Gastroesophageal sphincter (tissue), 4 donors: ENCODE measurements around the gene EPG5. TPM values are rescaled to one million over a fixed set of nuclear protein-coding genes. Genes with fewer than 3 reads are reported as not detected.

Experiments
- ATAC-seq: fragments of 150-250 bp; one replicate; pipeline ENCODE4 v1.9.1; 2016; ENCODE audit warnings: mild to moderate bottlenecking, moderate library complexity
- H3K27ac ChIP-seq, 4 donors: fragments of 200-600 bp; sonication (generic) in 3 of 4; 1 replicate in 3 of 4; 2 replicates in 1 of 4; pipeline ENCODE4 v1.5.1; 2016 to 2019
- H3K27me3 ChIP-seq: fragments of 200-600 bp; sonication (generic); one replicate; pipeline ENCODE4 v1.5.1; 2019
- H3K36me3 ChIP-seq, 2 donors: fragments of 200-600 bp; sonication (generic); one replicate each; pipeline ENCODE4 v1.5.1; 2019; ENCODE audit warnings: control low read depth in 1 of 2
- H3K4me1 ChIP-seq, 3 donors: fragments of 200-600 bp; sonication (generic); 1 replicate in 2 of 3; 2 replicates in 1 of 3; pipeline ENCODE4 v1.5.1; 2016 to 2019; ENCODE audit warnings: control low read depth in 2 of 3
- H3K4me3 ChIP-seq, 2 donors: fragments of 200-600 bp; sonication (generic); one replicate each; pipeline ENCODE4 v1.5.1; 2019; ENCODE audit warnings: mild to moderate bottlenecking in 1 of 2, moderate library complexity in 1 of 2
- H3K9me3 ChIP-seq, 3 donors: fragments of 200-600 bp; sonication (generic); one replicate each; pipeline ENCODE4 v1.5.1; 2017 to 2019; ENCODE audit warnings: control low read depth in 2 of 3
- CTCF ChIP-seq, 4 experiments: fragments of 200-600 bp in 2 of 4; fragments of 450-650 bp in 2 of 4; sonication (generic) in 1 of 4; IDR thresholded peaks; one replicate each; pipeline ENCODE4 v1.5.1; 2017 to 2019; ENCODE audit warnings: antibody characterized with exemption in 4 of 4, mild to moderate bottlenecking in 2 of 4, moderate library complexity in 2 of 4
- EP300 ChIP-seq: sonication (generic); formaldehyde crosslinking; IDR thresholded peaks from one replicate; pipeline ENCODE4 v1.6.1; 2017; ENCODE audit warnings: antibody characterized with exemption, mild to moderate bottlenecking
- POLR2A ChIP-seq, 2 donors: fragments of 450-650 bp; IDR thresholded peaks; one replicate each; pipeline ENCODE4 v1.6.1; 2017; ENCODE audit warnings: antibody characterized with exemption in 2 of 2, mild to moderate bottlenecking in 2 of 2, moderate library complexity in 1 of 2
- POLR2AphosphoS5 ChIP-seq: sonication (generic); formaldehyde crosslinking; IDR thresholded peaks from one replicate; pipeline ENCODE4 v1.6.1; 2017; ENCODE audit warnings: antibody characterized with exemption
- WGBS, 2 donors: methylation state at CpG; one replicate each; pipeline ENCODE4 v1.1.5; 2018; ENCODE audit warnings: low coverage in 1 of 2; 5-methylcytosine and 5-hydroxymethylcytosine counted together
- total RNA-seq, 4 donors: library from RNA; depleted of rRNA; stranded (reverse); fragments of >200 nt; gene quantifications; one replicate each; pipeline ENCODE4 v1.1.0, GENCODE V29; 2016

EPG5 gene
- total RNA-seq, 4 donors from 2014 or later = 17.3 to 33.7 (median 28.4) TPM

DNA sequence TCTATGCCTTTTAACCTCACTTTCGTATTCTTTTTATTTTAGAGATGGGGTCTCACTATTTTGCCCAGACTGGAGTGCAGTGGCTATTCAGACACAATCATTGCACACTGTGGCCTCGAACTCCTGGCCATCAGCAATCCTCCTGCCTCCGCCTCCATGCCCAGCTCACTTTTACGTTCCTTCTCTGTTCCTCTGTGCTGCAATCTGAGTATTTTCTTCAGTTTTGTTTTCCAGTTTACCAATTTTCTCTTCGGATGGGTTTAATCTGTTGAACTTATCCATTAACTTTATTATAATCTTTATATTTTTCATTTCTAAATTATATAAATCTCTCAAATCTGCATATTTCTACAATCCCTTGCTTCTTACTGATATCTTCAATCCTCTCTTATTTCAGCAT is 103.0 kb downstream of the EPG5 start:
- H3K4me3 ChIP-seq = no peak overlapping the region
- no peak for TF ChIP-seq EP300
- TF ChIP-seq POLR2AphosphoS5 = no peak

GRCh38 chr18:45863469-45863868 is 103.7 kb downstream of the EPG5 start:
- H3K9me3 ChIP-seq = no peaks in the 10 kb centered on the region
- H3K27ac ChIP-seq = no peak overlapping the region
- 68 to 86% methylated on average over 1 of the region's 1 CpG for WGBS, 2 donors
- no peaks in the 10 kb centered on the region for H3K4me1 ChIP-seq
- ATAC-seq = no peak
- H3K27me3 ChIP-seq = no peaks in the 10 kb centered on the region
- peaks cover 9 to 97% of the 10 kb centered on the region in 2 donors for H3K36me3 ChIP-seq
- no peak overlapping the region for H3K4me3 ChIP-seq
- no peak for TF ChIP-seq POLR2A (IDR thresholded peaks at IDR 0.05)
- no peak for TF ChIP-seq EP300
- no peak for TF ChIP-seq POLR2AphosphoS5
- TF ChIP-seq CTCF (IDR thresholded peaks at IDR 0.05) = no peak

More for the DNA sequence above, 103.0 kb downstream of the EPG5 start:
- no peaks in the 10 kb centered on the region for H3K27me3 ChIP-seq
- H3K27ac ChIP-seq = no peak overlapping the region
- ATAC-seq = no peak
- no peaks in the 10 kb centered on the region for H3K4me1 ChIP-seq
- 96 to 100% methylated on average over 4 to 5 of the region's 5 CpGs for WGBS, 2 donors
- no peaks in the 10 kb centered on the region for H3K9me3 ChIP-seq
- peaks cover 4 to 95% of the 10 kb centered on the region in 2 donors for H3K36me3 ChIP-seq

GRCh38 chr18:45861926-45862325 is 105.2 kb downstream of the EPG5 start:
- Histone ChIP-seq H3K4me1 (no peaks in the 10 kb centered on the region), H3K27me3 (no peaks in the 10 kb centered on the region), H3K36me3 (peaks cover 11 to 99% of the 10 kb centered on the region in 2 donors), H3K4me3 (no peak overlapping the region), H3K27ac (no peak overlapping the region), H3K9me3 (no peaks in the 10 kb centered on the region)
- TF ChIP-seq EP300 (no peak), CTCF (IDR thresholded peaks at IDR 0.05) (no peak), POLR2AphosphoS5 (no peak), POLR2A (IDR thresholded peaks at IDR 0.05) (no peak)
- no peak for ATAC-seq
- 100% methylated on average over 1 of the region's 1 CpG for WGBS, 2 donors

GRCh38 chr18:45860971-45861370 is 106.2 kb downstream of the EPG5 start:
- ATAC-seq = no peak
- Histone ChIP-seq H3K36me3 (peaks cover 11 to 99% of the 10 kb centered on the region in 2 donors), H3K27ac (no peak overlapping the region), H3K27me3 (no peaks in the 10 kb centered on the region), H3K9me3 (no peaks in the 10 kb centered on the region), H3K4me3 (no peak overlapping the region), H3K4me1 (no peaks in the 10 kb centered on the region)
- no peak for TF ChIP-seq POLR2AphosphoS5
- TF ChIP-seq POLR2A (IDR thresholded peaks at IDR 0.05) = no peak
- no peak for TF ChIP-seq EP300
- TF ChIP-seq CTCF (IDR thresholded peaks at IDR 0.05) = no peak
- 84 to 87% methylated on average over 3 of the region's 3 CpGs for WGBS, 2 donors

GRCh38 chr18:45860492-45860891 is 106.6 kb downstream of the EPG5 start:
- Histone ChIP-seq H3K36me3 (peaks cover 11 to 99% of the 10 kb centered on the region in 2 donors), H3K9me3 (no peaks in the 10 kb centered on the region), H3K27ac (no peak overlapping the region), H3K4me3 (no peak overlapping the region), H3K27me3 (no peaks in the 10 kb centered on the region), H3K4me1 (no peaks in the 10 kb centered on the region)
- TF ChIP-seq CTCF (IDR thresholded peaks at IDR 0.05) (no peak), POLR2A (IDR thresholded peaks at IDR 0.05) (no peak), EP300 (no peak), POLR2AphosphoS5 (no peak)
- WGBS, 2 donors = 50 to 82% methylated on average over 2 to 4 of the region's 4 CpGs
- ATAC-seq = no peak
